Esophagus muscularis mucosa (tissue), 4 donors: ENCODE measurements around the gene LIFR.

ENCODE experiments used
- CTCF ChIP-seq, 3 experiments: fragments of 200-600 bp in 2 of 3; fragments of 450-650 bp in 1 of 3; sonication (generic) in 2 of 3; IDR thresholded peaks; one replicate each; pipeline ENCODE4 v1.5.1; 2017 to 2019; ENCODE audit warnings: antibody characterized with exemption in 3 of 3, mild to moderate bottlenecking in 2 of 3, moderate library complexity in 1 of 3
- EP300 ChIP-seq: sonication (generic); formaldehyde crosslinking; IDR thresholded peaks from one replicate; pipeline ENCODE4 v1.6.1; 2017; ENCODE audit warnings: antibody characterized with exemption
- POLR2A ChIP-seq: fragments of 450-650 bp; IDR thresholded peaks from one replicate; pipeline ENCODE4 v1.6.1; 2017; ENCODE audit warnings: antibody characterized with exemption, moderate library complexity, mild to moderate bottlenecking, low read depth

- no peak for TF ChIP-seq CTCF (IDR thresholded peaks at IDR 0.05)
- TF ChIP-seq POLR2A: no peak
- no peak for TF ChIP-seq EP300
Measured at GRCh38 chr5:38541174-38541725, 15.2 kb downstream of the LIFR start.
